ENCODE data around the gene PDZK1.
"Not testable (repeated sequence)": the region's sequence is repeated elsewhere in the genome, so short reads cannot be mapped to it uniquely, and the experiment has no call there.

PDZK1 gene

DNA sequence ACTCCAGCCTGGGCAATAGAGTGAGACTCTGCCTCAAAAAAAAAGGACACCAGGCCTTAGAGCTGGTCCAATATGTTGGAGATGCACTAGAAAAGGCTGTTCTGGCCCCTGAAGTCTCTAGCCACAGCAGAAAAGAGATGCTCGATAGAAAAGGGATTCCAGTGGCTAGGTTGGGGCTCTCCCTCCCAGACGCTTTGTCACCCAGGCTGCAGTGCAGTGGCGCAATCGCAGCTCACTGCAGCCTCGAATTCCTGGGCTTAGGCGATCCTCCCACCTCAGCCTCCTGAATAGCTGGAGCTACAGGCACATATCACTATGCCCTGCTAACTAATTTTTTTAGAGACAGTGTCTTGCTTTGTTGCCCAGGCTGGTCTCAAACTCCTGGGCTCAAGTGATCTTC lies 18.2 kb downstream of the PDZK1 start:
- in situ Hi-C loops (cut with HindIII; ENCODE audit: low sequenced_read_pairs), result no loop called here
- H3K4me3 ChIP-seq (ENCODE audit: low read depth, low read length), result no peak overlapping the region
- no peak for DNase-seq (ENCODE audit: low read depth, low spot score)
- TF ChIP-seq, protein P1, sequence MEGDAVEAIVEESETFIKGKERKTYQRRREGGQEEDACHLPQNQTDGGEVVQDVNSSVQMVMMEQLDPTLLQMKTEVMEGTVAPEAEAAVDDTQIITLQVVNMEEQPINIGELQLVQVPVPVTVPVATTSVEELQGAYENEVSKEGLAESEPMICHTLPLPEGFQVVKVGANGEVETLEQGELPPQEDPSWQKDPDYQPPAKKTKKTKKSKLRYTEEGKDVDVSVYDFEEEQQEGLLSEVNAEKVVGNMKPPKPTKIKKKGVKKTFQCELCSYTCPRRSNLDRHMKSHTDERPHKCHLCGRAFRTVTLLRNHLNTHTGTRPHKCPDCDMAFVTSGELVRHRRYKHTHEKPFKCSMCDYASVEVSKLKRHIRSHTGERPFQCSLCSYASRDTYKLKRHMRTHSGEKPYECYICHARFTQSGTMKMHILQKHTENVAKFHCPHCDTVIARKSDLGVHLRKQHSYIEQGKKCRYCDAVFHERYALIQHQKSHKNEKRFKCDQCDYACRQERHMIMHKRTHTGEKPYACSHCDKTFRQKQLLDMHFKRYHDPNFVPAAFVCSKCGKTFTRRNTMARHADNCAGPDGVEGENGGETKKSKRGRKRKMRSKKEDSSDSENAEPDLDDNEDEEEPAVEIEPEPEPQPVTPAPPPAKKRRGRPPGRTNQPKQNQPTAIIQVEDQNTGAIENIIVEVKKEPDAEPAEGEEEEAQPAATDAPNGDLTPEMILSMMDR (IDR thresholded peaks at IDR 0.05; ENCODE audit: low read depth, low read length), result no peak

DNA sequence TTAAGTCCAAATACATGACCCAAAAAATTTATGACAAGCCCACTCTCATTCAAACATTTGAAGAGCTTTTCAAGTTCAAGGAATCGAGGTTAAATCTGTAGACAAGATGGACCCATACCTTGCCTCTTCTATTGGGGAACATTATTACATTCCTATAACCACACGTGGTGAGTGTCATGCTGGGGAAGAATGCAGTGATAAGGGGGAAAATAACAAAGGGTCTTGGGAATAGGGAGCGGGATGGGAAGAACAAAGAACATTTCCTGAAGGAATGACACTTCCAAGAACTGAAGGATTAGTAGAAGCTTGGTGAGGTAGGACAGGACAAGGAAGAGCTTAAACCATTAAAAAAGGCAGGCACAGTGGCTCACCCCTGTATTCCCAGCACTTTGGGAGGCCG lies 18.8 kb downstream of the PDZK1 start:
- TF ChIP-seq, protein P1 (IDR thresholded peaks at IDR 0.05; ENCODE audit: low read depth, low read length), result no peak
- H3K4me3 ChIP-seq (ENCODE audit: low read depth, low read length), result no peak overlapping the region
- DNase-seq (ENCODE audit: low read depth, low spot score), result no peak
- in situ Hi-C loops (cut with HindIII; ENCODE audit: low sequenced_read_pairs), result no loop called here

DNA sequence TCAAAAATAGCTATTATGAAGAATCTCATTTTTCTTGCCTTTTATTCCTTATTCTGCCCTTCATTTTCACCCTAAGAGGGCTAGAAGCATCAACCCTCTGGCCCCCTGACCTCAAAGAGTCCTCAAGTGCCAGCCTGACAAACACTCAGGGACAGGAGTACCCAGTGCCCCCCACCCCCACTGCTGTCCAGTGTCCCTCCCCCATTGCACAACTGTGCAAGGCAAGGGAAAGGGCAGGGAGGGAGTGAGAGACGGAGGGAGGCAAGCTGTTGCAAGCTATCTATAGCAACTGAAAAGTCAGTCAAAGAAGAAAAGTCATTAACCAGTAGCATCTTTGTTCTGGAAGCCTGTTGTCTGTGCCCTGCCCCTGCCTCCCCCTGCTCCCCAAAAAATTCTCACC lies 21.1 kb downstream of the PDZK1 start:
- H3K4me3 ChIP-seq (ENCODE audit: low read depth, low read length); DNase-seq (ENCODE audit: low read depth, low spot score); in situ Hi-C loops (cut with HindIII; ENCODE audit: low sequenced_read_pairs): not testable (repeated sequence)

DNA sequence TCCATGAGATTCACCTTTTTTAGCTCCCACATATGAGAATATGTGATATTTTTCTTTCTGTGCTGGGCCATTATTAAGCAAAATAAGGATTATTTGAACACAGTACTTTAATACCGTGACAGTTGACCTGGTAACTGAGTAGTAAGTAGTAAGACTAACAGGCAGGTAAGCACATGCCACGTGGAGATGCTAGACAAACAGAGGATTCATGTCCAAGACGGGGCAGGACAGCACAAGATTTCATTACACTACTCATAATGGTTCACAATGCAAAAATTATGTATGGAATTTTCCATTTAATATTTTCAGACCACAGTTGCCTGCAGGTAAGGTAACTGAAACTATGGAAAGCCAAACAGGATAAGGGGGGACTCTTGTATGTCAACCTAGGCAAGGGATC lies 22.3 kb downstream of the PDZK1 start:
- H3K4me3 ChIP-seq (ENCODE audit: low read depth, low read length); in situ Hi-C loops (cut with HindIII; ENCODE audit: low sequenced_read_pairs): not testable (repeated sequence)

DNA sequence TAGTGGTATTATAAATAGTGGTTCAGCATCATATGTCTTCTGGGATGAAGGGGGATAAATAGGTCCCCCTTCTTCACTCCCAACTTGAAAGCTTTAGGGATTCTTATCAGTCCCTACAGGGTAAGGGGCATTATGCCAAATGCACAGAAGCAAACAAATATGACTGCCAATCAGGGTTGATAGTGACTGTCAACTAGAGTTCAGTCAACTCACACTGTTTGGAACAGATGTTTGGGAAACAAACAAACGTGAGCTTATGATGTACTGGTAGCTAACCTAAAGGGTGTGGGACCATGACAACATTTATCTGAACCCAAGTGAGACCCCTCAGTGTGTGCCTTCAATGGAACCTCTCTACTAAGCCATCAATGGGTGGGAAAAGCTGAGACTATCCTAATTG lies 34.0 kb downstream of the PDZK1 start:
- H3K4me3 ChIP-seq (ENCODE audit: low read depth, low read length); in situ Hi-C loops (cut with HindIII; ENCODE audit: low sequenced_read_pairs); DNase-seq (ENCODE audit: low read depth, low spot score): not testable (repeated sequence)

More for the DNA sequence above, 22.3 kb downstream of the PDZK1 start:
- DNase-seq (ENCODE audit: low read depth, low spot score), result not testable (repeated sequence)

DNA sequence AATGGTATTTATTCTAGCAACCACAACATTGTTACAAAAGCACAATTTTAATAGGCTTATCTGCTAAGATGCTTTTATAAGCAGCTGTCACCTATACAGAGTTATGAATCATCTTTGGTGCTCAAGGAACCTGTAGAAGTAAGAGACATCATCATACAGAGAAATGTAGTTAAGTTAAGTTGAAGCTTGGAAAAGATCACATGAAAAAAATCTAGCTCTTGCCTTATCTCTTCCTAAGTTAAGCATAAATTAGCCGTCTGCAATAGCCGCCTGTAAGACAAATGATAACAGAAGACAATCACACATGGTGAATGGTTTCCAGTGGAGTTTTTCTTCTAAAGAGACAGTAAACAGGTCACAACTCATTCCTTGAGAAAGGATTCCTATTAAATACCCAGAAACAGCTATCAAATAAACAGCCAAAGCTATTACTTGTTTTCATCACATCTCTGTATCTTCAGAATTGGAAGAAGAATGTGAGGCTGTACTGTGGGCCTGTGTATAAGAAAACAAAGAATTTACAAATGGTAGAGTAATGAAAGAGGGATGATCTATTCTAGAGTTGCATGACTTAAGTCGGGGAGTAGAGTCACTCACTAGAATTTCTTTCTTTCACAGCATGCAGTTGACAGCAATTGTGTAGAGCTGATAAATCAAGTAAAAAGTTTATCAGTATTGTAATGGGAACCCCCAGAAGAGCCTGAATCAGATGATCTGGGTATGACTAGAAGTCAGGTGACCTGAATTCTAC lies 36.0 kb downstream of the PDZK1 start:
- in situ Hi-C loops (cut with HindIII; ENCODE audit: low sequenced_read_pairs); DNase-seq (ENCODE audit: low read depth, low spot score); H3K4me3 ChIP-seq (ENCODE audit: low read depth, low read length): not testable (repeated sequence)

DNA sequence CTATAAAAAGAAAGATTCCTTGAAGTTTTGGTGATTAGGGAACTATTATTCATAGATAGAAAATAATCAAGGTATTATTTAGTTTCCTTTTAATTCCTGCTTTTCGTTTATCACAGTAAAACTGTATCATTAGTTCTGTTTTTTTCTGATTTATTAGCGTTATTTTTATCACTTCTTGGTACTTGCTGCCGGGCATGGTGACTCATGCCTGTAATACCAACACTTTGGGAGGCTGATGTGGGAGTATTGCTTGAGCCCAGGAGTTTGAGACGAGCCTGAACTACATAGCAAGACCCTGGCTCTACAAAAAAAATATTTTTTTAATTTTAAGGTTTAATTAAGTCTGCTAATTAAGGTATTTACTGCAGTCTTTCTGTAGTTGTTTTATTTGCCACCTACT lies 42.2 kb downstream of the PDZK1 start:
- in situ Hi-C loops (cut with HindIII; ENCODE audit: low sequenced_read_pairs); H3K4me3 ChIP-seq (ENCODE audit: low read depth, low read length); DNase-seq (ENCODE audit: low read depth, low spot score): not testable (repeated sequence)

DNA sequence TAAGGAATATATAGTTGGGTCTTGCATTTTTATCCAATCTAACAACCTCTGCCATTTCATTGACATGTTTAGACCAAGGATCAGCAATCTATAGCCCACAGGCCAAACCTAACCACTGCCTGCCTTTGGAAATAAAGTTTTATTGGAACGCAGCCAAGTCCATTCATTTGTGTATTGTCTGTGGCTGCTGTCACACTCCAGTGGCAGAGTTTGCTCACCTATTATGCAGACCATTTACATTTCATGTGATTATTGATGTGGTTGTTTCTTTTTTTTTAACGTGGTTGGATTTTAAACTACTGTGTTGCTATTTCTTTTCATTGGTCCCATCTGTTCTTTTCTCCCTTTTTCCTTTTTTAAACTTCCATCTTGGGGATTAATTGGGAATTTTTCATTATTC lies 44.7 kb downstream of the PDZK1 start:
- H3K4me3 ChIP-seq (ENCODE audit: low read depth, low read length); in situ Hi-C loops (cut with HindIII; ENCODE audit: low sequenced_read_pairs); DNase-seq (ENCODE audit: low read depth, low spot score): not testable (repeated sequence)

DNA sequence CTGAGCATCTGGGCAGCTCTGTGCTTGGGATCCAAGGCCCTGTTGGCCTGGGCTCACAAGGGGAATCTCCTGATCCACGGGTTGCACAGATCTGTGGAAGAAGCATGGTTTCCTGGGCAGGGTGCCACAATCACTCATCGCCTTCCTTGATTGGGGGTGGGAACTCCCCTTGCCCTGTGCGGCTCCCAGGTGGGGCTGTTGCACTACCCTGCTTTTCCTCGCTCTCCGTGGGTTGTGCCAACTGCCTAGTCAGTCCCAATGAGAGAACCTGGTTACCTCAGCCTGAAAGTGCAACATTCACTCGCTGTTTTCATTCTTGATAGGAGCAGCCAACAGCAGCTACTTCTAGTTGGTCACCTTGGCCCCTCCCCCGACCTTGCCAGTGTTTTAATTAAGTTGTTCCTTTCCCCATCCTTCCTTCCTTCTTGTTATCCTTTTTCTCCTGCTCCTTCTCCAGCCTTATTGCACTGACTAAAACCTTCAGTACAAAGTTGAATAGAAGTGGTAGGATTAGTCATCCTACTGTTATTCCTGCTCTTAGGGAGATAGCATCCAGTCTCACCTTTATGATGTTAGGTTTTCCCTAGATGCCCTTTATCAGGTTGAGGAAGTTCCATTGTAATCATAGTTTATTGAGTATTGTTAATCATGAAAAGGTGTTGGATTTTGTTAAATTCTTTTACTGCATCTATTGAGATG lies 50.8 kb downstream of the PDZK1 start:
- in situ Hi-C loops (cut with HindIII; ENCODE audit: low sequenced_read_pairs); H3K4me3 ChIP-seq (ENCODE audit: low read depth, low read length); DNase-seq (ENCODE audit: low read depth, low spot score): not testable (repeated sequence)

DNA sequence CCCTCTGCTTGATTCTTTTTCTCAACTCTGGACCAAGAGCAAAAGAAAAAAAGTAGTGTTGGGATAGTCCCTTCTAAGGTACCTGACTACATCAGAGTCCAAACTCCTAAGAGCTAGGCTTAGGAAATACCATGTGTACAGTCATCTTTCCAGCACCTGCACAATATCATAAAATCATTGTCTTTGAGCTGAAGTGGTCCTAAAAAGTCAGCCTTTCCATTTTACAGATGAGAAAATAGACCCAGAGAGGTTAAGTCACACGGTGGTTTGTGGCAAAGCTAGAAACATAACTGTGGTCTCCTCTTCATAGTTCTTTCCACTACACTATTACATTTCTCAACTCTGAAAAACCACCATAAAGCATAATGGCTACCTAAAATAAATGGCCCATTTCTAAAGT lies 63.2 kb downstream of the PDZK1 start:
- in situ Hi-C loops (cut with HindIII; ENCODE audit: low sequenced_read_pairs); H3K4me3 ChIP-seq (ENCODE audit: low read depth, low read length); DNase-seq (ENCODE audit: low read depth, low spot score): not testable (repeated sequence)

DNA sequence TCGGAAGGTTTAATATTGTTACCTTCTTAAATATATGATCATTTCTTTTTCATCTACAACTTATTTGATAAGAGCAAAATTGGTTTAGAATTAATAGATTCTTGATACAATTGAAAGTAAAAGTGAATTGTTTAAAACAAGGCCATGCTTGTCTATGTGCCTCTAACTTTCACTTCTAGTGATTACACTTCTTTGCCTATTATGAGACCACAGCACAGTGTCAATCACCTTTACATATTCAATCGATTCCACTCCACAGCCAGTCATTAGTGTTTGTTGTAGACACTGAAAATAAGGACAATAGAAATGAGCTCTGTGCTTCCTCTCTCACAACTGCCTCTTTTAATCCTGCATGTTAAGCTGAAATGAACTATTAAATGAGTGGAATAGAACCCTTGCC lies 65.3 kb downstream of the PDZK1 start:
- in situ Hi-C loops (cut with HindIII; ENCODE audit: low sequenced_read_pairs); DNase-seq (ENCODE audit: low read depth, low spot score); H3K4me3 ChIP-seq (ENCODE audit: low read depth, low read length): not testable (repeated sequence)

DNA sequence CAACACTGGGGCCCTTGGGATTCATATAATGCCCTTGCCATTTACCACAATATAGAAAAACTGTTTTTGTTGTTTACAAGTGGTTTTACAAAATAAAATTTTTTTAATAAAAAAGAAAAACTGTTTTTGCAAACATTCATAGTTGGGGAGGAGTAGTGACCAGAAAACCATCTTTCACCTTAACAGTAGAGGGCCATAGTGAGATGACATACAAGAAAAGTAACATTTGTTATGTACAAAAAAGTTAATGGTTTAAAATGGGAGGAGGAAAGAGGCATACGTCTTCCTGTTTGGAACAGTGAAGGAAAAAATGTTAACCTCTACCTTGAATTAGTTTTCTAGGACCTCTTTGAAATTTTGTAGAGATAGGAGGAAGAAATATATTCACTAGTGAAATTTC lies 70.9 kb downstream of the PDZK1 start:
- H3K4me3 ChIP-seq (ENCODE audit: low read depth, low read length); in situ Hi-C loops (cut with HindIII; ENCODE audit: low sequenced_read_pairs); DNase-seq (ENCODE audit: low read depth, low spot score): not testable (repeated sequence)

DNA sequence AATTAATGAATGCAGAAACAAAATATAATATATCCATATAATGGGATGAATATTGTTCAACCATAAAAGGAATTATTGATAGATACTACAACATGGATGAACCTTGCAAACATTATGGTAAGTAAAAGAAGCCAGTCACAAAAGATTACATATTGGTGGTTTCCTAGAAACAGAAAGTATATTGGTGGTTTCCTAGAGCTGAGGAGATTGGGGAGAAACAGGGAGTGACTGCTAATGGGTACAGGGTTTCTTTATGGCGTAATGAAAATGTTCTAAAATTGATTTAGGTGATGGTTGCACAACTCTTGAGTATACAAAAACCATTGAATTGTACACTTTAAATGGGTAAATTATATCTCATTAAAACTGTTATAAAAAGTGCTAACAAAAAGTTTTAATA lies 85.0 kb downstream of the PDZK1 start:
- DNase-seq (ENCODE audit: low read depth, low spot score); H3K4me3 ChIP-seq (ENCODE audit: low read depth, low read length); in situ Hi-C loops (cut with HindIII; ENCODE audit: low sequenced_read_pairs): not testable (repeated sequence)
